ENCODE measurements around the gene GRID1. TPM values are rescaled to one million over a fixed set of nuclear protein-coding genes. Genes with fewer than 3 reads are reported as not detected.
"Not testable (repeated sequence)": the region's sequence is repeated elsewhere in the genome, so short reads cannot be mapped to it uniquely, and the experiment has no call there.

Gene GRID1
- total and polyA plus RNA-seq, 2 donors = 2.4 to 3.9 TPM

DNA sequence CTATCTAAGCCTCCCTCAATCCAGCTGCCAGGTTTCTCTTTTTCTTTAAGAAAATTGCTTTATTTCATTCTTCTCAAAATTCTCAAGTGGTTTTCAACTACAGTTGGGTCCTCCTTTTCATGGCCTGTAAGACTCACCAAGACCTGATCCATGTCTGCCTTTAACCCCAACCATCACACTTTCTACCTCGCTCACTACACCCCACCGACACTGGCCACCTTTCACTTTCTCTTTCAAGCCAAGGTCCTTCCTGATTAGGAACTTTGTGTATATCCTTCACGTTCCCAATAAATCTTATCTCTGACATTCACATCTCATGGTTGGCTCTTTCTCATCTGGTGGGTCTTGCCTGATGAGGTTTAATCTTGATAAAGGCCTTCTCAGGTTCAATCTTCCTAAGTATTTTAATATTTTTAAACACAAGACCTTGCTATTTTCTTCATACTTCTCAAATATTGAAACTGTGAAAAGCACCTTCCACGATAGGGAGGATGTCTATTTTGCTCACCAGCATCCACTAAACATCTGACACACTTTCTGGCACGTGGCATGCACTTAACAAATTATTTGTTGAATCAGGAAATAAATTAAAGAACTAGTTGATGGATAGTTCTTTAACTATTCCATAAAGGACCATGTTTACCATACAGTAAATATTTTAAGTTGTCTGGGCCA is 624.8 kb downstream of the GRID1 start:
- Histone ChIP-seq H3K27ac (ENCODE audit: low read depth) (no peak overlapping the region), H3K36me3 (ENCODE audit: insufficient read depth) (no peaks in the 10 kb centered on the region), H3K4me1 (ENCODE audit: insufficient read depth) (no peaks in the 10 kb centered on the region), H3K4me3 (ENCODE audit: low read depth, low read length) (no peak overlapping the region)
- DNase-seq (ENCODE audit: extremely low spot score) = no peak
- WGBS = 68% methylated on average over 5 of the region's 5 CpGs

DNA sequence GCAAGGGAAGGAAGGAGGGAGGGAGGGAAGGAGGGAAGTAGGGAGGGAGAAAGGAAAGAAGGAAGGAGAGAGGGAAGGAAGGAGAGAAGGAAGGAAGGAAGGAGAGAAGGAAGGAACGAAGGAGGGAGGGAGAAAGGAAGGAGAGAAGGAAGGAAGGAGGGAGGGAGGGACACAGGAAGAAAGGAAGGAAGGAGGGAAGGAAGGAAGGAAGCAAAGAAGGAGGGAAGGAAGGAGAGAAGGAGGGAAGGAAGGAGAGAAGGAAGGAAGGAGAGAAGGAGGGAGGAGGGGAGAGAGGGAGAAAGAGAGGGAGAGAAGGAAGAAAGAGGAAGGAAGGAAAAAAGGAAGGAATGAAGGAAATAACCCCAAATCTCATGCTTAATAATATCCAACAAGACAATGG is 630.6 kb downstream of the GRID1 start:
- Histone ChIP-seq H3K36me3 (ENCODE audit: insufficient read depth) (no peaks in the 10 kb centered on the region), H3K27ac (ENCODE audit: low read depth) (no peak overlapping the region), H3K4me1 (ENCODE audit: insufficient read depth) (no peaks in the 10 kb centered on the region), H3K4me3 (ENCODE audit: low read depth, low read length) (no peak overlapping the region)
- WGBS = 62% methylated on average over 1 of the region's 1 CpG
- no peak for DNase-seq (ENCODE audit: extremely low spot score)

- DNase-seq (ENCODE audit: extremely low spot score) = no peak
- no peaks in the 10 kb centered on the region for H3K4me1 ChIP-seq (ENCODE audit: insufficient read depth)
- H3K4me3 ChIP-seq (ENCODE audit: low read depth, low read length) = no peak overlapping the region
- no peak overlapping the region for H3K27ac ChIP-seq (ENCODE audit: low read depth)
- WGBS = 61% methylated on average over 7 of the region's 7 CpGs
- no peaks in the 10 kb centered on the region for H3K36me3 ChIP-seq (ENCODE audit: insufficient read depth)
Measured at GRCh38 chr10:85734791-85735190, 631.8 kb downstream of the GRID1 start.

- no peak overlapping the region for H3K4me3 ChIP-seq (ENCODE audit: low read depth, low read length)
- no peak overlapping the region for H3K27ac ChIP-seq (ENCODE audit: low read depth)
- H3K36me3 ChIP-seq (ENCODE audit: insufficient read depth) = no peaks in the 10 kb centered on the region
- H3K4me1 ChIP-seq (ENCODE audit: insufficient read depth) = no peaks in the 10 kb centered on the region
- WGBS = 77% methylated on average over 6 of the region's 6 CpGs
- DNase-seq (ENCODE audit: extremely low spot score) = no peak
Measured at GRCh38 chr10:85724215-85724614, 642.4 kb downstream of the GRID1 start.

DNA sequence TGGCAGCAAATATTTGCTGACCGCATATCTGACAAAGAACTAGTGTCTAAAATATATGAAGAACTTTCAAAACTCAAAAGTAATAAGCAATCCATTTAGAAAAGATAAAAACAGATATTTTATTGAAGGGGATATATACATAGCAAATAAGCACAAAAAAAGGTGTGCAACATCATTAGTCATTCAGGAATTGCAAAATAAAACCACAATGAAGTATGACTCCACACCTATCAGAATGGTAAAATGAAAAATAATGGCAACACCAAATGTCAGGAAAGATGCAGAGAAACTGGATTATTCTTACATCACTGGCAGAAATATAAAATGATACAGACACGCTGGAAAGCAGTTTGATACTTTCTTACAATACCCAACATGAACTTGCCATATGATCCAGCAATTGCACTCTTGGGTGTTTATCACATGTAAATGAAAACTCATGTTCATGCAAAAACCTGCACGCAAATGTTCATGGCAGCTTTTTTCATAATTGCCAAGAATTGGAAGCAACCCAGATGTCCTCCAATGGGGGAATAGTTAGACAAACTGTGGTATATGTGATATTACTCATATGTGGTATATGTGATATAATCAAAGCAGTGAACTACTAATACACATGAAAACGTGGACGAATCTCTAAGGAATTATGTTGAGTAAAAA is 645.5 kb downstream of the GRID1 start:
- no peak for DNase-seq (ENCODE audit: extremely low spot score)
- WGBS = 72% methylated on average over 5 of the region's 5 CpGs
- H3K36me3 ChIP-seq (ENCODE audit: insufficient read depth) = no peaks in the 10 kb centered on the region
- H3K27ac ChIP-seq (ENCODE audit: low read depth) = no peak overlapping the region
- H3K4me1 ChIP-seq (ENCODE audit: insufficient read depth) = no peaks in the 10 kb centered on the region
- no peak overlapping the region for H3K4me3 ChIP-seq (ENCODE audit: low read depth, low read length)

DNA sequence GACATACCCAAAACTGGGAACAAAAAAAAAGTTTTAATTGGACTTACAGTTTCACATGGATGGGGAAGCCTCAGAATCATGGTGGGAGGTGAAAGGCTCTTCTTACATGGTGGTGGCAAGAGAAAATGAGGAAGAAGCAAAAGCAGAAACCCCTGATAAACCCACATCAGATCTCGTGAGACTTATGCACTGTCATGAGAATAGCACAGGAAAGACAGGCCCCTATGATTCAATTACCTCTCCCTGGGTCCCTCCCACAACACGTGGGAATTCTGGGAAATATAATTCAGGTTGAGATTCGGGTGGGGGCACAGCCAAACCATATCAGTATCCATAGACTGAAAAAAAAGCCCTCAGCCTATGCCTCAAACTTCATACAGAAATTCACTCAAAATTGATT is 647.2 kb downstream of the GRID1 start:
- 74% methylated on average over 3 of the region's 3 CpGs for WGBS
- no peak overlapping the region for H3K4me3 ChIP-seq (ENCODE audit: low read depth, low read length)
- no peaks in the 10 kb centered on the region for H3K36me3 ChIP-seq (ENCODE audit: insufficient read depth)
- no peaks in the 10 kb centered on the region for H3K4me1 ChIP-seq (ENCODE audit: insufficient read depth)
- no peak for DNase-seq (ENCODE audit: extremely low spot score)
- H3K27ac ChIP-seq (ENCODE audit: low read depth) = no peak overlapping the region

DNA sequence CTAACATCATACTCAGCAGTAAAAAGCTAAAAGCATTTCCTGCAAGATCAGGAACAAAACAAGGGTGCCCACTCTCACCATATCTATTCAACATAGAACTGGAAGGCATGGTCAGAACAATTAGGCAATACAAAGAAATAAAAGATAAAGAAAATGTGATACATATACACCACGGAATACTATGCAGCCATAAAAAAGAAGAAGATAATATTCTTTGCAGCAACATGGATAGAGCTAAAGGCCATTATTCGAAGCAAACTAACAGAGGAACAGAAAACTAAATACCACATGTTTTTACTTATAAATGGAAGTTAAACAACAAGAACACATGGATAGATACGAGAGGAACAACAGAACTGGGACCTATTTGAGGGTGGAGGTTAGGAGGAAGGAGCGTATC is 652.7 kb downstream of the GRID1 start:
- WGBS = 76% methylated on average over 4 of the region's 4 CpGs
- H3K36me3 ChIP-seq (ENCODE audit: insufficient read depth) = no peaks in the 10 kb centered on the region
- H3K4me1 ChIP-seq (ENCODE audit: insufficient read depth) = no peaks in the 10 kb centered on the region
- no peak overlapping the region for H3K4me3 ChIP-seq (ENCODE audit: low read depth, low read length)
- H3K27ac ChIP-seq (ENCODE audit: low read depth) = no peak overlapping the region
- no peak for DNase-seq (ENCODE audit: extremely low spot score)

- no peak overlapping the region for H3K27ac ChIP-seq (ENCODE audit: low read depth)
- H3K4me1 ChIP-seq (ENCODE audit: insufficient read depth) = no peaks in the 10 kb centered on the region
- no peaks in the 10 kb centered on the region for H3K36me3 ChIP-seq (ENCODE audit: insufficient read depth)
- no peak overlapping the region for H3K4me3 ChIP-seq (ENCODE audit: low read depth, low read length)
- WGBS = 78% methylated on average over 2 of the region's 2 CpGs
- no peak for DNase-seq (ENCODE audit: extremely low spot score)
Measured at GRCh38 chr10:85702768-85703167, 663.8 kb downstream of the GRID1 start.

DNA sequence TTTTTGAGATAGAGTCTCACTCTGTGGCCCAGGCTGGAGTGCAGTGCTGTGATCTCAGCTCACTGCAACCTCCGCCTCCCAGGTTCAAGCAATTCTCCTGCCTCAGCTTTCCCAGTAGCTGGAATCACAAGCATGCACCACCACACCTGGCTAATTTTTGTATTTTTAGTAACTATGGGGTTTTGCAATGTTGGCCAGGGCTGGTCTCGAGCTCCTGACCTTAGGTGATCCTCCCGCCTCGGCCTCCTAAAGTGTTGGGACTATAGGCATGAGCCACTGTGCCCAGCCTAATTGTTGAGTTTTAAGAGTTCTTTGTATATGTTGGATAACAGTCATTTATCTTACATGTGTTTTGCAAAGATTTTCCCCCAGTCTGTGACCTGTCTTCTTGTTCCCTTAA is 667.5 kb downstream of the GRID1 start:
- H3K4me3 ChIP-seq (ENCODE audit: low read depth, low read length); H3K36me3 ChIP-seq (ENCODE audit: insufficient read depth); DNase-seq (ENCODE audit: extremely low spot score); H3K27ac ChIP-seq (ENCODE audit: low read depth); H3K4me1 ChIP-seq (ENCODE audit: insufficient read depth): not testable (repeated sequence)
- 84% methylated on average over 4 of the region's 4 CpGs for WGBS

GRCh38 chr10:85696893-85697292 is 669.7 kb downstream of the GRID1 start:
- no peak for DNase-seq (ENCODE audit: extremely low spot score)
- no peaks in the 10 kb centered on the region for H3K4me1 ChIP-seq (ENCODE audit: insufficient read depth)
- WGBS = 95% methylated on average over 1 of the region's 1 CpG
- H3K4me3 ChIP-seq (ENCODE audit: low read depth, low read length) = no peak overlapping the region
- H3K36me3 ChIP-seq (ENCODE audit: insufficient read depth) = no peaks in the 10 kb centered on the region
- no peak overlapping the region for H3K27ac ChIP-seq (ENCODE audit: low read depth)

- H3K4me1 ChIP-seq (ENCODE audit: insufficient read depth) = no peaks in the 10 kb centered on the region
- no peak overlapping the region for H3K4me3 ChIP-seq (ENCODE audit: low read depth, low read length)
- no peaks in the 10 kb centered on the region for H3K36me3 ChIP-seq (ENCODE audit: insufficient read depth)
- 86% methylated on average over 1 of the region's 1 CpG for WGBS
- DNase-seq (ENCODE audit: extremely low spot score) = no peak
- H3K27ac ChIP-seq (ENCODE audit: low read depth) = no peak overlapping the region
Measured at GRCh38 chr10:85682621-85683020, 684.0 kb downstream of the GRID1 start.

- DNase-seq (ENCODE audit: extremely low spot score) = no peak
- Histone ChIP-seq H3K4me1 (ENCODE audit: insufficient read depth) (no peaks in the 10 kb centered on the region), H3K4me3 (ENCODE audit: low read depth, low read length) (no peak overlapping the region), H3K36me3 (ENCODE audit: insufficient read depth) (no peaks in the 10 kb centered on the region), H3K27ac (ENCODE audit: low read depth) (no peak overlapping the region)
- WGBS = 76% methylated on average over 4 of the region's 4 CpGs
Measured at GRCh38 chr10:85679710-85680109, 686.9 kb downstream of the GRID1 start.

- H3K36me3 ChIP-seq (ENCODE audit: insufficient read depth) = no peaks in the 10 kb centered on the region
- DNase-seq (ENCODE audit: extremely low spot score) = no peak
- no peak overlapping the region for H3K27ac ChIP-seq (ENCODE audit: low read depth)
- H3K4me3 ChIP-seq (ENCODE audit: low read depth, low read length) = no peak overlapping the region
- H3K4me1 ChIP-seq (ENCODE audit: insufficient read depth) = no peaks in the 10 kb centered on the region
- 81% methylated on average over 2 of the region's 2 CpGs for WGBS
Measured at GRCh38 chr10:85679061-85679460, 687.5 kb downstream of the GRID1 start.

DNA sequence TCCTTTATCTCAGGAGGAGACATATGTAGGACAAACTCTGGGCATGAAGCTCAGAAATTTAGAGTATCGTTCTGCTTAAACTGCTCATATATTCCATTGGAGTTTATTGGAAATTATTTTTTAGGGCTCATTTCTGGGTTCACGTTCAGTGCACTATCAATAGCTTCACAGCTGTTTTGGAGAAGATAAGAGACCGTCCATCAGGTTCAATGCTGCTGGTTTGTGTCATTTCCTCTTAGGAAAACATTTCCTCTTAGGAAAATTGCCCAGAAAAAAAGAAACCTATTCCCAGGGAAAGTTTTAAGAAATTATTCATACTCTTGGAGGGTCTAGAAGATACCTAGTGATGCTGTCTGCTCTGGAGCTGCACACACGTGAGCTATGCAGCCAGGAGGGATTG is 691.7 kb downstream of the GRID1 start:
- 51% methylated on average over 4 of the region's 4 CpGs for WGBS
- DNase-seq (ENCODE audit: extremely low spot score) = no peak
- Histone ChIP-seq H3K36me3 (ENCODE audit: insufficient read depth) (no peaks in the 10 kb centered on the region), H3K4me3 (ENCODE audit: low read depth, low read length) (no peak overlapping the region), H3K4me1 (ENCODE audit: insufficient read depth) (no peaks in the 10 kb centered on the region), H3K27ac (ENCODE audit: low read depth) (no peak overlapping the region)

Data from urinary bladder (tissue), 4 donors.